OCI-LY7 (cell line): ENCODE results near the gene DARS1. TPM values are rescaled to one million over a fixed set of nuclear protein-coding genes. Genes with fewer than 3 reads are reported as not detected.

Source experiments
- BruUV-seq: library from RNA; stranded (reverse); fragments of 400-500 nt; replicated peaks from 2 replicates; lab custom pipeline; 2021; lab: Mats Ljungman, UMichigan
- CTCF ChIA-PET: fragments of 300-600 bp; sonication (Branson Sonifier 250); formaldehyde crosslinking; loops from one replicate; lab custom pipeline; 2022; ENCODE audit warnings: antibody characterized with exemption; ENCODE audit not compliant: unreplicated experiment; lab: Charles Lee
- POLR2A ChIA-PET: fragments of 300-600 bp; sonication (Branson Sonifier 250); formaldehyde crosslinking; loops from one replicate; lab custom pipeline; 2022; ENCODE audit warnings: antibody characterized with exemption; lab: Charles Lee
- DNase-seq: peaks from one replicate; pipeline ENCODE4 v3.0.0-alpha.2; 2015; ENCODE audit warnings: low spot score
- H2AFZ ChIP-seq: fragments of 200-600 bp; sonication (generic), shearing (Covaris generic); 2 replicates; pipeline ENCODE4 v1.6.1; 2014; ENCODE audit warnings: mild to moderate bottlenecking, antibody characterized with exemption, low read length, moderate library complexity
- H3K27ac ChIP-seq: fragments of 200-600 bp; sonication (generic); 2 replicates; pipeline ENCODE4 v1.5.1; 2014; ENCODE audit warnings: mixed run types, low read depth, mild to moderate bottlenecking, moderate library complexity, low read length, inconsistent platforms; ENCODE audit not compliant: poor library complexity, severe bottlenecking
- H3K36me3 ChIP-seq: fragments of 200-600 bp; sonication (generic); 2 replicates; pipeline ENCODE4 v1.6.1; 2014; ENCODE audit warnings: mild to moderate bottlenecking, antibody characterized with exemption, low read length, moderate library complexity, mixed read lengths; ENCODE audit not compliant: insufficient read depth
- H3K4me1 ChIP-seq: fragments of 200-600 bp; sonication (generic); 2 replicates; pipeline ENCODE4 v1.5.1; 2014; ENCODE audit warnings: mild to moderate bottlenecking, low read length; ENCODE audit not compliant: insufficient read depth, poor library complexity, severe bottlenecking
- H3K4me2 ChIP-seq: fragments of 200-600 bp; sonication (generic); 2 replicates; pipeline ENCODE4 v1.6.1; 2014; ENCODE audit warnings: mild to moderate bottlenecking, low read length
- H3K4me3 ChIP-seq: fragments of 200-600 bp; sonication (generic); 2 replicates; pipeline ENCODE4 v1.5.1; 2014; ENCODE audit warnings: mild to moderate bottlenecking, low read depth, low read length; ENCODE audit not compliant: poor library complexity, severe bottlenecking
- H3K79me2 ChIP-seq: fragments of 200-600 bp; sonication (generic); 2 replicates; pipeline ENCODE4 v1.6.1; 2016; ENCODE audit warnings: low read depth, mild to moderate bottlenecking, low read length, moderate library complexity, mixed read lengths; ENCODE audit not compliant: insufficient read depth
- H3K9me2 ChIP-seq: fragments of 200-600 bp; sonication (generic); 2 replicates; pipeline ENCODE4 v1.6.1; 2016; ENCODE audit warnings: mild to moderate bottlenecking, low read length, mixed read lengths; ENCODE audit not compliant: insufficient read depth
- H3K9me3 ChIP-seq: fragments of 200-600 bp; sonication (generic); 2 replicates; pipeline ENCODE4 v1.6.1; 2014; ENCODE audit warnings: mild to moderate bottlenecking, mixed run types, low read length, mixed read lengths
- H4K20me1 ChIP-seq: fragments of 200-600 bp; sonication (generic); 2 replicates; pipeline ENCODE4 v1.6.1; 2014; ENCODE audit warnings: mild to moderate bottlenecking, antibody characterized with exemption, low read length, moderate library complexity, mixed read lengths; ENCODE audit not compliant: insufficient read depth
- CTCF ChIP-seq: fragments of 200-600 bp; sonication (generic); conservative IDR thresholded peaks from 2 replicates; pipeline ENCODE4 v1.5.1; 2014; ENCODE audit warnings: mild to moderate bottlenecking, antibody characterized with exemption, low read length, moderate library complexity, mixed read lengths
- EZH2phosphoT487 ChIP-seq: fragments of 200-600 bp; sonication (generic); IDR thresholded peaks from 2 replicates; pipeline ENCODE4 v1.6.1; 2018; ENCODE audit warnings: low read depth, borderline replicate concordance, mild to moderate bottlenecking, mixed run types, antibody characterized with exemption, low read length, moderate library complexity, mixed read lengths
- intact Hi-C: fragments of 100-400 bp; cut with micrococcal nuclease; formaldehyde crosslinking; loops from one replicate; pipeline ENCODE4 v1.10.0; 2022; ENCODE audit not compliant: unreplicated experiment
- total RNA-seq, 2 experiments: library from RNA; depleted of rRNA in 1 of 2; stranded (reverse); fragments of >200 nt in 1 of 2; shearing (Covaris generic) in 1 of 2; gene quantifications; 2 replicates each; pipeline ENCODE4 v1.2.3, GENCODE V29; 2014 to 2022

DARS1 gene
- total RNA-seq, 2 experiments from 2014 or later, result 90.5 to 140 TPM

- Histone ChIP-seq H3K9me3 (no peaks in the 10 kb centered on the region), H3K9me2 (no peaks in the 10 kb centered on the region), H3K4me3 (no peak overlapping the region), H3K4me1 (peaks cover 40% of the 10 kb centered on the region), H3K79me2 (peaks cover 86% of the 10 kb centered on the region), H2AFZ (no peak overlapping the region), H3K4me2 (no peak overlapping the region), H3K36me3 (peaks cover 57% of the 10 kb centered on the region), H3K27ac (no peak overlapping the region), H4K20me1 (no peaks in the 10 kb centered on the region)
- TF ChIP-seq CTCF, result no peak
- TF ChIP-seq EZH2phosphoT487, result no peak
- no TSS peak for BruUV-seq
- DNase-seq, result no peak
- ChIA-PET CTCF (no interaction called here), POLR2A (interaction anchor here (1.4 to 1.8 kb wide), 2 partner anchors 15 to 19 kb away, joined by 3 to 5 read pairs; no protein-coding TSS in a partner anchor)
- intact Hi-C loops, result no loop called here
Measured at GRCh38 chr2:135963841-135964240, 21.6 kb downstream of the DARS1 start.

GRCh38 chr2:135962366-135963123, 22.9 kb downstream of the DARS1 start:
- CTCF ChIA-PET, result no interaction called here
- H2AFZ ChIP-seq, result no peak overlapping the region
- peaks cover 60% of the 10 kb centered on the region for H3K36me3 ChIP-seq
- no peak for DNase-seq
- no peaks in the 10 kb centered on the region for H4K20me1 ChIP-seq
- intact Hi-C loops, result no loop called here
- no peak overlapping the region for H3K4me3 ChIP-seq
- TF ChIP-seq EZH2phosphoT487 (no peak), CTCF (no peak)
- POLR2A ChIA-PET, result interaction anchor here (0.6 to 1.8 kb wide), 6 partner anchors 17 to 737 kb away, joined by 3 to 5 read pairs (median 4); no protein-coding TSS in a partner anchor
- H3K79me2 ChIP-seq, result peaks cover 96% of the 10 kb centered on the region
- peaks cover 40% of the 10 kb centered on the region for H3K4me1 ChIP-seq
- peak overlapping the region; percentile 49 for H3K27ac ChIP-seq
- H3K9me3 ChIP-seq, result no peaks in the 10 kb centered on the region
- no TSS peak for BruUV-seq
- H3K9me2 ChIP-seq, result no peaks in the 10 kb centered on the region
- peak overlapping the region; percentile 56 for H3K4me2 ChIP-seq
